K562 (cell line): Measurements from ENCODE around the gene TMSB10. TPM values are rescaled to one million over a fixed set of nuclear protein-coding genes. Genes with fewer than 3 reads are reported as not detected.

Experiments
- ATAC-seq: fragments of 200-7000 bp; cut with Tn5 transposase; 3 replicates; pipeline ENCODE4 v1.9.1; 2020; ENCODE audit warnings: moderate library complexity
- BruUV-seq: library from RNA; stranded (reverse); fragments of 400-500 nt; replicated peaks from 2 replicates; lab custom pipeline; 2021; lab: Mats Ljungman, UMichigan
- CTCF ChIA-PET: fragments of 300-600 bp; formaldehyde crosslinking; extraction: SDS; loops from one replicate; lab custom pipeline; 2021; ENCODE audit warnings: low intra/inter-chr PET ratio; lab: Yijun Ruan, JAX
- POLR2A ChIA-PET: fragments of 300-600, 350-650 bp; sonication (Branson Sonifier 250); formaldehyde crosslinking; extraction: SDS; loops from one replicate; lab custom pipeline; 2021; ENCODE audit warnings: antibody characterized with exemption, inconsistent platforms; lab: Yijun Ruan, JAX
- DNase-seq, 4 experiments: peaks; one replicate each; pipeline versions ENCODE4 v3.0.0 to v3.0.0-alpha.2; 2011 to 2018; ENCODE audit warnings: low spot score in 3 of 4, mixed read lengths in 3 of 4; ENCODE audit errors: extremely low read depth in 1 of 4
- FAIRE-seq: peaks from 2 replicates; lab custom pipeline; 2011; peaks lifted over from hg19 to GRCh38; lab: Jason Lieb, UNC
- H2AFZ ChIP-seq: 2 replicates; pipeline ENCODE4 v1.6.0; 2011; ENCODE audit warnings: low read depth, low read length, control low read depth, inconsistent platforms
- H3K27ac ChIP-seq: fragments of 200-600 bp; 3 replicates; pipeline ENCODE4 v1.8.0; 2011; ENCODE audit warnings: low read depth, mild to moderate bottlenecking, control low read depth, inconsistent platforms, low read length, moderate library complexity, mixed read lengths; ENCODE audit errors: extremely low read depth
- H3K27me3 ChIP-seq, 2 experiments: fragments of 300-600 bp in 1 of 2; 2 replicates in 1 of 2; 3 replicates in 1 of 2; pipeline versions ENCODE4 v1.6.0 to v1.8.0; 2011; ENCODE audit warnings: inconsistent platforms in 2 of 2, low read length in 2 of 2, mild to moderate bottlenecking in 1 of 2, mixed read lengths in 1 of 2, moderate library complexity in 1 of 2; ENCODE audit not compliant: control insufficient read depth in 2 of 2, insufficient read depth in 2 of 2
- H3K36me3 ChIP-seq: fragments of 300-600 bp; 3 replicates; pipeline ENCODE4 v1.8.0; 2011; ENCODE audit warnings: mild to moderate bottlenecking, low read length, inconsistent platforms; ENCODE audit not compliant: control insufficient read depth, insufficient read depth
- H3K4me1 ChIP-seq, 2 experiments: fragments of 200-600 bp in 1 of 2; replicated peaks in 1 of 2; 2 replicates in 1 of 2; 3 replicates in 1 of 2; pipeline versions ENCODE4 v1.5.1 to v1.8.0; 2011; ENCODE audit warnings: inconsistent platforms in 2 of 2, low read length in 2 of 2, mild to moderate bottlenecking in 1 of 2, mixed read lengths in 1 of 2, moderate library complexity in 1 of 2; ENCODE audit not compliant: control insufficient read depth in 2 of 2, insufficient read depth in 2 of 2
- H3K4me2 ChIP-seq: 2 replicates; pipeline ENCODE4 v1.6.1; 2011; ENCODE audit warnings: low read length, control low read depth, inconsistent platforms, mixed read lengths; ENCODE audit not compliant: insufficient read depth
- H3K4me3 ChIP-seq: fragments of 200-600 bp; sonication (generic), shearing (Covaris generic); 2 replicates; pipeline ENCODE4 v1.5.1; 2016; ENCODE audit warnings: control low read depth, inconsistent platforms
- H3K79me2 ChIP-seq: fragments of 200-600 bp; 3 replicates; pipeline ENCODE4 v1.8.0; 2011; ENCODE audit warnings: low read length, inconsistent platforms; ENCODE audit not compliant: control insufficient read depth, insufficient read depth
- H3K9ac ChIP-seq, 2 experiments: 2 replicates each; pipeline versions ENCODE4 v1.6.0 to v1.6.1; 2011; ENCODE audit warnings: low read depth in 2 of 2, low read length in 2 of 2, control low read depth in 1 of 2, inconsistent platforms in 1 of 2, mild to moderate bottlenecking in 1 of 2, mixed read lengths in 1 of 2; ENCODE audit not compliant: insufficient read depth in 1 of 2
- H3K9me1 ChIP-seq: one replicate; pipeline ENCODE4 v1.6.0; 2011; ENCODE audit warnings: inconsistent platforms, mild to moderate bottlenecking, low read length, moderate library complexity; ENCODE audit not compliant: control insufficient read depth, insufficient read depth
- H3K9me3 ChIP-seq: replicated peaks from 2 replicates; pipeline ENCODE4 v1.5.1; 2011; ENCODE audit warnings: low read depth, low read length, inconsistent platforms; ENCODE audit not compliant: control insufficient read depth, insufficient read depth
- H4K20me1 ChIP-seq: replicated peaks from 2 replicates; pipeline ENCODE4 v1.6.1; 2011; ENCODE audit warnings: low read length, inconsistent platforms, mixed read lengths; ENCODE audit not compliant: control insufficient read depth, insufficient read depth
- E2F5 ChIP-seq: sonication (generic); formaldehyde crosslinking; IDR thresholded peaks from 2 replicates; pipeline ENCODE4 v1.8.0; 2022; ENCODE audit warnings: mild to moderate bottlenecking, missing genetic modification reagents
- HNRNPUL1 ChIP-seq: fragments of 200-400 bp; formaldehyde crosslinking; IDR thresholded peaks from 2 replicates; pipeline ENCODE4 v1.6.1; 2017; ENCODE audit warnings: low read length
- KAT2B ChIP-seq: IDR thresholded peaks from one replicate; pipeline ENCODE4 v1.6.1; 2012; ENCODE audit warnings: low read depth, mild to moderate bottlenecking, control low read depth, inconsistent platforms, low read length, moderate library complexity
- ZFX ChIP-seq: sonication (generic); formaldehyde crosslinking; IDR thresholded peaks from 2 replicates; pipeline ENCODE4 v1.8.0; 2022; ENCODE audit warnings: mild to moderate bottlenecking, missing genetic modification reagents, moderate library complexity
- ZNF121 ChIP-seq: sonication (generic); formaldehyde crosslinking; conservative IDR thresholded peaks from 2 replicates; pipeline ENCODE4 v1.8.0; 2022; ENCODE audit warnings: missing genetic modification reagents
- ZNF232 ChIP-seq: sonication (generic); formaldehyde crosslinking; IDR thresholded peaks from 2 replicates; pipeline ENCODE4 v1.8.0; 2022; ENCODE audit warnings: mild to moderate bottlenecking, missing genetic modification reagents
- WGBS: fragments of 100-300 bp; shearing (Covaris generic); methylation state at CpG from one replicate; pipeline ENCODE4 v1.1.6; 2016; ENCODE audit warnings: low coverage, mixed read lengths; ENCODE audit not compliant: insufficient coverage; ENCODE audit errors: missing lambda C conversion rate; 5-methylcytosine and 5-hydroxymethylcytosine counted together
- in situ Hi-C: fragments of 300-500 bp; cut with MboI; formaldehyde crosslinking; loops from 4 replicates; pipeline ENCODE4 v1.15.0; 2018; ENCODE audit warnings: inconsistent platforms, mixed read lengths
- intact Hi-C: fragments of 100-400 bp; cut with micrococcal nuclease; formaldehyde crosslinking; loops from 2 replicates; pipeline ENCODE4 v1.14.2; 2022
- polyA plus RNA-seq, 8 experiments: library from polyadenylated mRNA; depleted of rRNA in 4 of 8; stranded (reverse) in 5 of 8; unstranded in 3 of 8; fragments of >200 nt; fragmentation: Nextera tagmentation in 2 of 8; fragmentation: Illumina TruSeq in 1 of 8; extraction: Ambion mirVana in 2 of 8; extraction: Trizol in 1 of 8; gene quantifications; 2 replicates each; pipeline versions ENCODE4 v1.2.1 to v1.2.3, GENCODE V29; 2011 to 2014; ENCODE audit warnings: inconsistent platforms in 1 of 8, missing spikeins in 1 of 8
- total RNA-seq, 7 experiments: library from RNA; depleted of rRNA in 6 of 7; stranded (reverse); fragments of >200 nt in 6 of 7; fragmentation: Illumina TruSeq in 2 of 7; extraction: Trizol in 2 of 7; gene quantifications; 2 replicates each; pipeline versions ENCODE4 v1.2.1 to v1.2.3, GENCODE V29; 2011 to 2021; ENCODE audit warnings: low replicate concordance in 1 of 7
- TF ChIP-seq, protein P1 (sequence below): fragments of 450-650 bp; IDR thresholded peaks from 2 replicates; pipeline ENCODE4 v1.6.1; 2016; ENCODE audit warnings: antibody characterized with exemption

TMSB10 gene
- total and polyA plus RNA-seq, 9 of the 15 experiments (the other 6 are each of a cell fraction or from before 2014, with no cell fraction given), result 382 to 2,226 (median 959) TPM

DNA sequence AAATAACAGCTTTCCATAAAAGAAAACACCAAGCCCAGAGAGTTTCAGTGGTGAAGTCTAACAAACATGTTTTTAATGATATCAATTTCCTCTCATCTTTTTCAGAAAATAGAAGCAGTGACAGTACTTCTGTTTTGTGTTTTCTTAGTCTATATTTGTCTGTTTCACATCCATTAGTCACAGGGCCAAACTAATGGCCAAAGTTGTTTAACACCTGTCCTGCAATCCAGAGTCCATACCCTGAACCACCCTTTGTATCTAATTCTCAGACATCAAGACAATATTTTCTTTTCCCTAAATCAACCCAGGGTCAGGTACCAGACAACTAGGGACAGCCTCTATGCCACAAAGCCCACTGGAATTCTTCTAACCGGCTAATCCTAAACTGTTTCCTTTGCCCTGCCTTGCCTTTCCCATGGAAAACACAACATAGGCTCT is 25.9 kb downstream of the TMSB10 start:
- DNase-seq (no peak), FAIRE-seq (no peak), ATAC-seq (no peak)
- ChIA-PET POLR2A (interaction anchor here (0.6 kb wide), 1 partner anchor 112 kb away, joined by 4 read pairs; no protein-coding TSS in a partner anchor), CTCF (no interaction called here)
- Histone ChIP-seq H3K79me2 (no peaks in the 10 kb centered on the region), H3K9me1 (no peaks in the 10 kb centered on the region), H3K4me1 (peaks cover 4 to 5% of the 10 kb centered on the region in 2 experiments; a peak in 3 of 5 replicates), H3K27me3 (no peaks in the 10 kb centered on the region; a peak in 2 of 5 replicates), H3K27ac (no peak overlapping the region), H3K9ac (no peak overlapping the region), H2AFZ (no peak overlapping the region), H3K36me3 (no peaks in the 10 kb centered on the region), H3K4me3 (no peak overlapping the region), H4K20me1 (no peaks in the 10 kb centered on the region), H3K4me2 (no peak overlapping the region), H3K9me3 (no peaks in the 10 kb centered on the region)
- WGBS, result 0% methylated on average over 1 of the region's 1 CpG
- intact Hi-C loops (no loop called here), in situ Hi-C loops (no loop called here)
- no TSS peak for BruUV-seq
- TF ChIP-seq E2F5 (CRISPR knock-in tag), result no peak
- no peak for TF ChIP-seq ZNF121 (CRISPR knock-in tag)
- TF ChIP-seq HNRNPUL1, result no peak
- TF ChIP-seq KAT2B, result no peak
- no peak for TF ChIP-seq ZFX (CRISPR knock-in tag)
- no peak for TF ChIP-seq ZNF232 (CRISPR knock-in tag)
- TF ChIP-seq, protein P1, sequence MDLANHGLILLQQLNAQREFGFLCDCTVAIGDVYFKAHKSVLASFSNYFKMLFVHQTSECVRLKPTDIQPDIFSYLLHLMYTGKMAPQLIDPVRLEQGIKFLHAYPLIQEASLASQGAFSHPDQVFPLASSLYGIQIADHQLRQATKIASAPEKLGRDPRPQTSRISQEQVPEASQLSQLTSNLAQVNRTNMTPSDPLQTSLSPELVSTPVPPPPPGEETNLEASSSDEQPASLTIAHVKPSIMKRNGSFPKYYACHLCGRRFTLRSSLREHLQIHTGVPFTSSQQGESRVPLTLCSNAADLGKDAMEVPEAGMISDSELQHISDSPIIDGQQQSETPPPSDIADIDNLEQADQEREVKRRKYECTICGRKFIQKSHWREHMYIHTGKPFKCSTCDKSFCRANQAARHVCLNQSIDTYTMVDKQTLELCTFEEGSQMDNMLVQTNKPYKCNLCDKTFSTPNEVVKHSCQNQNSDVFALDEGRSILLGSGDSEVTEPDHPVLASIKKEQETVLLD, result no peak
